C1 segment of cervical spinal cord (tissue), 14 donors: ENCODE data around the gene ALCAM.
A peak's percentile ranks its signal among the peaks of the same experiment; 100 is the strongest.
"Not testable (repeated sequence)": the region's sequence is repeated elsewhere in the genome, so short reads cannot be mapped to it uniquely, and the experiment has no call there.

ENCODE experiments used
- DNase-seq, 14 donors: peaks; one replicate each; lab custom pipeline; 2025; lab: John Stamatoyannopoulos, UW

Gene ALCAM

DNA sequence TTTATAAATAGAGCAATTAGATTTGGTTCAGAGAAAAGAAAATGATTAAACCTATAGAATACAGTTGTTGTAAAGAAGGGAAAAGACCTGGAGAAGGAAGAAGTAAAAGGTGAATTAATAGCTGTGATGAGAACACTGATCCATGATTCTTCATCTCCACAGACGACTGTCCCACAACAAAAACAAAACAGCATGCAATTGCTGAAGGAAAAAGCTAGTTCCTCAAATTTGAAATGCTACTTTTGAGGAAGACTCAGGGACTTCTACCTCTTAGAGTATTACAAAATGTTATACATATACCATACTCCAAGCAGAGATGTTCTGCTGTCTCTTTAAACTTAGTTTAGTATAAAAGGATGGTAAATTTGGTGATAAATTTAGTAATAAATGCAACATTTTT is 21.5 kb downstream of the ALCAM start:
- no peak for DNase-seq

DNA sequence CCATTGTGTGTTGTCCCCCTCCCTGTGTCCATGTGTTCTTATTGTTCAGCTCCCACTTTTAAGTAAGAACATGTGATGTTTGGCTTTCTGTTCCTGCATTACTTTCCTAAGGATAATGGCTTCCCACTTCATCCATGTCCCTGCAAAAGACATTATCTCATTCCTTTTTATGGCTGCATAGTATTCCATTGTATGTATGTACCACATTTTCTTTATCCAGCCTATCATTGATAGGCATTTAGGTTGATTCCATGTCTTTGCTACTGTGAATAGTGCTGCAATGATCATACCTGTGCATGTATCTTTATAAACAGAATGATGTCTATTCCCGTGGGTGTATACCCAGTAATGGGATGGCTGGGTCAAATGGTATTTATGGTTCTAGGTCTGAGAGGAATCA is 23.1 kb downstream of the ALCAM start:
- not testable (repeated sequence) for DNase-seq

DNA sequence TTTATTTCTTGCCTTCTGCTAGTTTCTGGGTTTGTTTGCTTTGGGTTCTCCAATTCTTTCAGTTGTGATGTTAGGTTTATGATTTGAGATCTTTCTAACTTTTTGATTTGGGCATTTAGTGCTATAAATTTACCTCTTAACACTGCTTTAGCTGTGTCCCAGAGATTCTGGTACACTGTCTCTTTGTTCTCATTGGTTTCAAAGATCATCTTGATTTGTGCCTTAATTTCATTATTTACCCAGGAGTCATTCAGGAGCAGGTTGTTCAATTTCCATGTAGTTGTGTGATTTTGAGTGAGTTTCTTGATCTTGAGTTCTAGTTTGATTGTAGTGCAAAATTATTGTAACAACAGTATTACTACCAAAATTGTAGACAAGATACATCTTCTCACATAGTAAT is 25.9 kb downstream of the ALCAM start:
- DNase-seq = not testable (repeated sequence)

DNA sequence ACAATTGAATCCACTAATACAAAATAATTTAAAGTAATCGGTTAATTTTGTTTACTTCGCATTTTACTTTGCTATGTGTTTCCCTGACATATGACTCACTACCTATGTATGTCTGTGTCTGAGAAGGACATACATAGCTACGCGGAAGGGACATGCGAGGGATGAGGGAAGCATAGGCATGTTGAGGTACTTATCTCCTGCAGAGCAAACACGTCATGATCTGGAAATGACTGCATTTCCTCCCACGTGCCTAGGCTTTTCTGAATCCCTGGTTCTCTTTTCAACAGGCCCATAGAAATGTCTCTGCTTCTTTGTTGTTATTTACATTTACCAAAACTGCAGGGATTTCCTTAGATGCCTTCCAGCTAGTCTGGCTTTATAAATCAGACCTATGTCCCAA is 27.5 kb downstream of the ALCAM start:
- DNase-seq = no peak

DNA sequence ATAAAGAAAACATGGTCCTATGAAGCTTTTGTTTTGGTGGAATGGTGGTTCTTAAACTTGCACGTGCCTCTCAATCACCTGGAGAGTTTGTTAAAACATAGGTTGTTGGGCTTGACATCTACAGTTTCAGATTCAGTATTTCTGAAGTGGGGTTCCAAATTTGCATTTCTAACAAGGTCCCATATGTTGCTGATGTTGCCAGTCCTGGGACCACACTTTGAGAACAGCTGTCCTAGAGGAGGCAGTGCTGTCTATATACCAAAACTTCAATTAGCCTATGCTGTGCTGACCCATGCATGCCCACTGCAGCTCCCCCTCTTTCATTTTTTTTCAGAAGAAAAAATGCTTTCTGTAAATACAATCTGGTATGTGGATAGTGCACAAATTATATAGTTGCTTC is 31.3 kb downstream of the ALCAM start:
- no peak for DNase-seq

DNA sequence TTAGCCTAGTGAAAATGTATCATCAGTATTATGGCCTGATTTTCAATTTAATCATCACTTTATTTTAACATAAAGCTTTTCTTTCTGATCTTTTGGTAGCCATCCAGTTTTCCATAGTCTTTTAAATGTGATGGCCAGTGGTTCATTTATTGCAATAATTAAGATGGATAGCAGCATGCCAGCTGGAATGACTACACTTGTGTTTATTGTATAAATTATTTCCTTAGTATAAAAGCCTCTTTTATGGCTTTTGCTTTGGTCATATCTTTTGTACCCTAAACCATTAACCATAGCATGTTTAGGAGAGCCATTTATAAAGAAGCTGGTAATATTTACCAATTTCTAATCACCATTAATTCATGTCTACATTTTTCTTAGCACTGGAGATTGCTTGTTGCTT is 31.7 kb downstream of the ALCAM start:
- DNase-seq = no peak

DNA sequence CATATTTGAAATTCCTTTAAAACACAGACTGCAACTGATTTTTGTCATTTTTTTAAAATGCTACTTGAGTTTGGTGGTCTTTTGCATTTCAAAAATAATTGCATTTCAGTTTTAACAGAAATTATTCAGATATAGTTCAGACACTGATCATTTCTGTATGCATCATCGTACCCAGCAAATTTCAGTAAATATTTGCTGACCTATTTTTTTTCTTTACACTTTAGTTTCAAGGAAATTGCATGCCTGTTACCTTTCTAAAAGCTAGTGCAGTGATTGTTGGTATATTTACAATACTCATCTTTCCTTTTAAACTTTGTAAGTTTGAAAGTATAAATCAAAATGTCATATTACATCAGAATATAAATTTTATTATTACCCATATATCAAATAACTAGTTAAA is 32.4 kb downstream of the ALCAM start:
- DNase-seq = no peak

DNA sequence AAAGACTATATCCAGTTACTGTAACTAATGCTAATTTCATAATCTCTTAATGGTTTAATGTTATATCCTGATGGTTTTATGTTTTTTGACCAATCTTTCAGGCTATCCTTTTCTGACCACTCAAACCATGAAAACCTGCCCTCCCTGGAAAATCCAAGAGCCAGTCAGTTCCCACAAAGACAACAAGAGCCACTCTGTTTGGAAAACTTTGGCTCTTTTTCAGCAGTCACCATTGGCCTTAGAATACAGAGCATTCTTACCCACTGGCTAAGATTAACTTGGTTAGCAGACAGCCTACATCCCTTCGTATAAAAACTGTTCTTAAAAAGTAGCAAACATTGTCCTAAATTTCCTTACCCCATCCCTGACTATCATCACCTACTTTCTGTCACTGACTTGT is 32.9 kb downstream of the ALCAM start:
- peak in 4 of 14 donors; percentile 2 to 29 (median 22) for DNase-seq

DNA sequence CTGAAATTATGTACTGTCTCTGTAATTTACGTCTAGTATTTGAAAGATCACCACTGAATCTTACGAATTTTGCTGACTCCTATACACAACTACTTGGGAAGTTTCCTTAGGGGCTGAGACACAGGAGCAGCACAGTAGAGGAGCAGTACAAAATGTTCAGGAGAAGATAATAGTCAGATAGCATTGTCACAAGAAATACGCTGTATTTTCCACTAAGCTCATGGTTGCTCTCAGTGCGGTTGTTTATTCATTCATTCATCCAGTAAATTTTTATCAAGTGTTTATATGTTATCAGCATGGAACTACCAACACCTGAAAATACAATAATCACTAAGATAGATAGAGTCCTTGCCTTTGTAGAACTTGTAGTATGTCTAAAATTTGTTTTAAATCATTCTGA is 34.5 kb downstream of the ALCAM start:
- DNase-seq = no peak

DNA sequence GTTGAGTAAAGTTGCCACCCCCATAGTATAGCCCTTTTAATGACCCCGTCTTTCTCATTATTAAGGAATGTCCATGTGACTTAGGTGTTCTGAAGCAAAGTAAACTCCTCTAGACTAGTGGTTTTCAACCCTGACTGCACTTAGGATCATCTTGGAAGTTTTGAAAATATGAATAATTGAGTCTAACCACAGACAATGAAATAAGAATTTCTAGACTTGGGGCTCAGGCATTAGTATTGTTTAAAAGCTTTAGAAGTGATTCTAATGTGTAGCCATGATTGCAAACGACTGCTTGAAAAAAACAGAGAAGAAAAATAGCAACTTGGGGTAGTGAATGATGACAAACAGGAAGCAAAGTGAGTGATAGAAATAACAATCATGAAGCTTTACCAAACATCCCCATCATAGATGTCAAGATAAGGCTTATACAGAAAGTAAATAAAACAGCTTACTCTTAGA is 35.0 kb downstream of the ALCAM start:
- DNase-seq = no peak

DNA sequence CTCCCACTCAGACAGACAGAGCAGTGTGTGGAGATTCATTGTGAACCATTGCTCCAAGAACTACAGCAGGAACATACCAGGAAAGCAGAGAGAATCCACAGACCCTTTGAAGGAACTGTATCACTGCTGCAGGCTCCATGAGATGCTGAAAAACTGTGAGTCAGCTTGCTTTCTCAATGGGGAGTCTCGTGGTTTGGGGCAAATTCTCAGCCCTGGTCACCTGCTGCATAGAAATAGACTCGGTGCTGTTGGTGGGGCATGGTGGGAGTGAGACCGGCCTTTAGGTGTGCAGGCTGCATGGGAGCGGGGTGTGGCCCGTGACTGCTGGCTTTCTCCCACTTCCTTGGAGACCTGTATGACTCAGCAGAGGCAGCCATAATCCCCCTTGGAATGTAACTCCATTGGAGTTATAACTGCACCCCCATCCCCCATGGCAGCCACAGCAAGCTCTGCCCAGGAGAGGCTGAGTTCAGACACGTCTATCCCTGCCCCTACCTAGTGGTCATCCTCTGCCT is 35.6 kb downstream of the ALCAM start:
- DNase-seq = no peak

DNA sequence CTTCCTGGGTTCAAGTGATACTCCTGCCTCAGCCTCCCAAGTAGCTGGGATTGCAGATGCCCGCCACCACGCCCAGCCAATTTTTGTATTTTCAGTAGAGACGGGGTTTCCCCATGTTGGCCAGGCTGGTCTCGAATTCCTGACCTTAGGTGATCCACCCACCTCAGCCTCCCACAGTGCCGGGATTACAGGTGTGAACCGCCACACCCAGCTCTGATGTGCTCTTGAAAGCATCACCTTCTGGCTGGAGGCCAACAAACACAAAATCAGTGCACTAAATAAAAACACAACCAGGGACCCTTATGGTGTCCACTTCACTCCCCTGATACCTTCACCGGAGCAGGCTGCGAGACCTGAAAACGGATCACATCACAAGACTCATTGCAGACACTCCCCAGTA is 36.3 kb downstream of the ALCAM start:
- DNase-seq = not testable (repeated sequence)

DNA sequence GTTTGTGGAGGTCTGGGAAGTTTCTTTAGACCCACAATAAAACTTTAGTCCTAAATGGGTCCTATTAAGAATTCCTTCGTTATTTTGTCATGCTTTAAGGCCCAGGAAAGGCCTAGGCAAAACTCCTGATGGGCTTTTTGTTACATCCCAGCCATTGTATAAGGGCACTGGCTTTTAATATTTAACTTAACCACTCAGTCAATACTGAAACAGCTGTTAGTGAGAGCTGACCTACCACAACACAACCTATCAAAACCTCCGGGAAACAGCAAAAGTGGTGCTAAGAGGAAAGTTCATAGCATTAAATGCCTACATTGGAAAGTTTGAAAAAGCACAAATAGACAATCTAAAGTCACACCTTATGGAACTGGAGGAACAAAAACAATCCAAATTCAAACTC is 39.6 kb downstream of the ALCAM start:
- DNase-seq = no peak

DNA sequence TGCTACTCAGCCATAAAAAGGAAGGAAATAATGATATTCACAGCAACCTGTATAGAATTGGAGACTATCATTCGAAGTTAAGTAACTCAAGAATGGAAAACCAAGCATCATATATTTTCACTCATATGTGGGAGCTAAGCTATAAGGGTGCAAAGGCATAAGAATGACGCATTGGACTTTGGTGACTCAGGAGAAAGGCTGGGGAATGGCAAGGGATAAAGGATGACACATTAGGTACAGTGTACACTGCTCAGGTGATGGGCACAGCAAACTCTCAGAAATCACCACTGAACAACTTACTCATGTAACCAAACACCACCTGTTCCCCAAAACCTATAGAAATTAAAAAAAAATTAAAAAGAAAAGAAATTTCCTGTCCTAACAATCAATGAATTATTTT is 42.7 kb downstream of the ALCAM start:
- DNase-seq = no peak

DNA sequence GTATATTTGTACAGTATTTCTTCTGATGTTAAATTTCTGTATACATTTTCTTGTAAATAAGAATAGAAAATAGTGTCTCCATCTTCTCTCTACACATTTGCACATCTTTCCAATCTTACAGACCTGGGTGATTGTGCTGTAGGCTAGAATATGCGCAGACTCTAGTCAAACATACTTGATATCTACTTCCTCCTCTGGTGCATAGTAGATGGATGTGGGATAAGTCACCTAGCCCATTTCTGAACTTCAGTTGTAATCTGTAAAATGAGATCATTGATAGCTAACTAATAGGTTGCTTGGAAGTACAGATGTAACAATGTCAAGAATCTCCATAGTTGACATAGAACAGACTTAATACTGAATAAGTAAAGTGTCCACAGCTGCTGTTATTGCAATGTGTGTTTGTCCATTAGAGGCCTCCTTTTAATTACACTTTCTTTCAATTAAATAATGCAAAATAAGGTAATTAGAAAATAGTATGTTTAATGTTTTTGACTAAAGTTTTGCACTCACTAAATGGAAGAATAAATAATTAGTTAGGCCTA is 46.7 kb downstream of the ALCAM start:
- no peak for DNase-seq

DNA sequence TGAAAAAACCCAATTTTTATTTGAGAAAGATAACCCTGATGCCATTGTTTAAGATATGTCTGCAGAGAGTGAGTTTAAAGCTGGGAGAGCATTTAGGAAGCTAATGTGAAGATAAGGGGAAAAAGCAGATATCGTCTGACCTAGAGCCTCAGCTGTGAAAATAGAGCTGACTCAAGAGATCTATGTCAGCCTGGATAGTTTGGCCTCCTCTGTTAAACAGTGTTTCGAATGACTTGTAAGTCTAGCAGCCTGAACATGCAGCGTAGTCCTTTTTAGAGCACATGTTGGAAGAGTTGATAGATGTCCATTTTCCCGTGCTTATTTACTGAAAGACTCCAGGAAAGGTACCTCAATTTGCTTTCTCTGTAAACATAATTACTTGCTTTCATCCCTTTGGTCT is 48.1 kb downstream of the ALCAM start:
- peak in 1 of 14 donors; percentile 11 for DNase-seq

DNA sequence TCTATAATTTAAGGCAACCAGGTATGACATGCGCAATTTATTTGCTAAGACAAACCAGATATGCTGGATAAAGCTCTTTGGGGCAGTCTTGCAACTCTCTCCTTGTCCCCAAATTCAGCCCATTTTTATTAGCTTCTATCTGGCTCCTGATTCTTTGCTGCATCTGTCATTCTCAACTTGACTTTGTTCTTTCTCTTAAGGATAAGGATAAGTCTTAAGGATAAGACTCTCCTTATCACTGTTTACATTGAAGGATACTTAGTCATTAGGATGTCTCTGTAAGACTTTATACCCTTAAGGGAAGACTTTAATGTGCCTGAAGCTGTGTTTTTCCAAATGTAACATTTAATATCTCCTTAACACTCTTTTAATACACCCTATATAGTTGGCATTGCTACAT is 49.2 kb downstream of the ALCAM start:
- DNase-seq = no peak

DNA sequence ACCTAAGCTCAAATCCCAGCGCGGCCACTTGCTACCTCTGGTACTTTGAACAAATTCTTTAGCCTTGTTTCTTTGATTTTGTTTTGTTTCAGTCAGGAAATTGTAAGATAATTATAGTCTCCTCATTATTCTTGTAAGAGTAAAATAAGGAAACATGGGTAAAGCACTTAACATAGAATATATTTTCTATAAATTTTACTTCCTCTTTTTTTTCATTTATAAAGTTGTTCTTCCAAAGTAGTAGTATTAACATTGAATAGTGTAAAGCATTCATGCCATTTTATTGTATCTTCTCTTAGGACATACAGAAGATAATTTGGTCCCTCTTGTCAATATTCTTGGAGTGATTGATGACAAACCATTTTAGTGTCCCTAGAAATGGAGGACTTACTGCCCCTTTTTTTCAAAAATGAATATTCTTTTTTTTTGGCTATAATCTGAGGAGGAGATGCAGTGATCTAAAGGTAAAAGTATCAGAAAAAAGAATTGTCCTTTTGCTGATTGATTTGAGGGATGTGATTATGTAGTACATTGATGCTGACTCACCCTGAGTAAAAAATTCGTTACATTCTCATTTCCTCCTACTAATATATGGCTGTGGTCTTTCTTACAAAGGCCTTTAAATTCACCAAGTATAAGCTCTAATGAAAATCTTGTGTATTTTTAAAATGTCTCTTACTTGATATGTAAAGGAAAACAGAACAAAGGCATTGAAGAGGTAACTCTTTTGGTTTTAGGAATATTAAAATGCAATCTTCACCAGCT is 51.0 kb downstream of the ALCAM start:
- DNase-seq = no peak

DNA sequence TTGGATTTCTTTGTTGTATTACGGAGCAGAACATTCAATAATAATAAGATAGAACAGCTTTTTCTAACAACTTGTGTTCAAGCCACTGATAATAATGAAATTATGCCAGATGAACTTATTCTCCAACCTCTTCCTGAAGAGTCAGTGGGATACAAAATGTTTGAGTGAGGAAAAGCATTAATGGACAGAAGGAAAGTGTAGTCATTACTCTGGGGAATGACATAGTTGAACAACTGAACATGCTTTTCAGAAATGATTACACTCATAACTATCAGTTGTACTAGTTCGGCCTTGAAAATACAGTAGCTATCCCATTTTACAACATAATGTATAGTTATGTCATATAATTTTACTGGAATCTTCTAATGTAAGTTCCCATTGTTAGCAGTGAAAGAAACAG is 55.9 kb downstream of the ALCAM start:
- DNase-seq = no peak

DNA sequence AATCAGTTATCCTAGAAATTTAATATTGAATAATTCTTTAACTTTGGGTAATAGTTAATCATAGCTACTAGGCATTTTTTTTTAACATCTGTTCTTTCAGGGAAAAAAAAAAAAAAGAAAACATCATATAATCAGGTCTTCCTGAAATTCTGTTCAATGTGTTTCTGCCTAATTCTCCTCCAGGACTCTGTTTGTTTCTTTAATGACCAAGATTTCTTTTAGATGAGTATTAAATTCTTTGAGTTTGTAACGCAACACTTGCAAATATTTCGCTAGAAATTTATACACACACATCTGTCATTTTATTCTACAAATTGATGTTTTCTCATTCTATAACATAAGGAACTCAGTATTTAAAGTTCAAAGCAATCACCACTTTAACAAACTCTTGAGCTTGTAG is 56.7 kb downstream of the ALCAM start:
- DNase-seq = no peak

DNA sequence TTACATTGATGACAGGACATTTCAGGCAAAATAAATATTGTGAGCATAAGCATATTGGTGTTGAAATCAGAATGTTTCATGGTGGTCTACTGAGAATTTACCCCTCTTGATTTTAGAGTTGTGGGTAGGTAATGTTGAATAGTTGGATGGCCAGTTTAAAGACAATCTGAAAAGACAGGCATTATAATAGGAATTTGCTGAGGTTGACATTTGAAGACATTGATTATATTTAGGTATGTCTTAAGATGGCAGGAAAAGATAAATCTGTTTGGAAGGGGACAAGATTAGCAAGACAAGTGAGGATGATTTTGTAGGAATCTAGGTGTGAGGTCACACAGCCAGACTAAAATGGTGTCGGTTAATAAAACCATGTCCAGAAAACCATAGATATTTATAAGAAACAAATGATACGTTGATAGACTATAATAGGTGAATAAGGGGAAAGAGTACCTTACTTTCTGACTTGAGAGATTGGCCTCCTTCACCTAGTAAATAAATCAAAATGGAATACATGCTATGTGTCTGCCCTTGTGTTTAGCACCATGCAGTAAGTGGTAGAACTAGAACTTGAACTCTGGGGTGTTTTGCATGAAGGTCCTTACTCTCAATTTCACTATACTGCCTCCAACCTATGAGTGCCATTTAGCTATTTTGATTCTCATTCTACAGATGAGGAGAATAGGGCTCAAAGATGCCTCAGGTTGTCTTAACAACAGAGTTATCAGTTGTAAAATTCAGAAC is 57.9 kb downstream of the ALCAM start:
- no peak for DNase-seq

DNA sequence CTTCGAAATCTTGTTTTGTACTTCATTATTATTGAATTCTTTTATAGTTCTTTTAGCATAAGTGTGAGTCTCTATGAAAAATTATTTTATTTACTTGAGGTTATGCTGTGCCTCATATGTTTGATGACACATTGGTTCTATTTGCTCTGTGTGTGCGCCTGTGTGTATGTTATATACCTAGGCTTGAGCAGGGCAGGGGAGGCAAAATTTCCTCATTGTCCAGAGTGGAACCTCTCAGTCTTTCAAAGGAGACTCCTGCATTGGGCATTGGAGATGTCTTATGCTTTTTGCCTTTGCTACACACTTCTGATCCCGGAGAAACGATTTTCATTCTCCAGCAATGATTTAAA is 58.4 kb downstream of the ALCAM start:
- no peak for DNase-seq

DNA sequence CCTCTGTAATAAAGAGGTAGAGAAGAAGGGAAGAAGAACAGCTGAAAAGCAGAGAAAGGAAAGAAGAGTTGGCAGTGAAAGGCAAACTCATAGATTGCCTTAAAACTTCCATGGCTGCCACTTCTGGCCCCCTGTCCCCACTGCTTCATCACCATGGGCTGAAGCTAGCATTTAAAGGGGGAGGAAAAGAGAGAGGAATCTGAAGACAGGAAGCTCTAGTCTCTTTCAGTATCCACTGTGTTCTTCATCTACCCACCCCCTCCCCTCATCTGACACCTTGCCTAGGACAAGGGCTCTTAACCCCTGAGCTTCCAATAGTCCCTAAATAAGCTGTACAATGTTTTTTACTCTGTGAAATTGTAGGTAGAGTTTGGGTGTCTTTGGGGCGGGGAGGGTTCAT is 60.6 kb downstream of the ALCAM start:
- DNase-seq = no peak
